Keratinocyte (primary cell): ENCODE results near the gene FOXK1. TPM values are rescaled to one million over a fixed set of nuclear protein-coding genes. Genes with fewer than 3 reads are reported as not detected.

Experiments used
- DNase-seq: peaks from one replicate; pipeline ENCODE4 v3.0.0-alpha.2; 2011; ENCODE audit warnings: low read depth, missing footprints, low spot score
- FAIRE-seq: peaks from 2 replicates; lab custom pipeline; 2011; peaks lifted over from hg19 to GRCh38; lab: Jason Lieb, UNC
- H2AFZ ChIP-seq: 2 replicates; pipeline ENCODE4 v1.6.0; 2012; ENCODE audit warnings: low read length, control low read depth, inconsistent platforms; ENCODE audit not compliant: control insufficient read depth
- H3K27ac ChIP-seq: 2 replicates; pipeline ENCODE4 v1.5.1; 2011; ENCODE audit warnings: low read length; ENCODE audit not compliant: control insufficient read depth, insufficient read depth
- H3K27me3 ChIP-seq: 3 replicates; pipeline ENCODE4 v1.6.0; 2011; ENCODE audit warnings: low read length; ENCODE audit not compliant: control insufficient read depth, insufficient read depth; ENCODE audit errors: extremely low read depth
- H3K36me3 ChIP-seq, 2 experiments: 2 replicates in 1 of 2; 3 replicates in 1 of 2; pipeline ENCODE4 v1.5.1; 2011; ENCODE audit warnings: low read length in 2 of 2, mild to moderate bottlenecking in 1 of 2; ENCODE audit not compliant: control insufficient read depth in 2 of 2, insufficient read depth in 2 of 2; ENCODE audit errors: extremely low read depth in 1 of 2
- H3K4me1 ChIP-seq: 3 replicates; pipeline ENCODE4 v1.5.1; 2011; ENCODE audit warnings: low read length; ENCODE audit not compliant: control insufficient read depth, insufficient read depth; ENCODE audit errors: extremely low read depth
- H3K4me2 ChIP-seq: 3 replicates; pipeline ENCODE4 v1.6.0; 2011; ENCODE audit warnings: low read depth, low read length; ENCODE audit not compliant: control insufficient read depth, insufficient read depth; ENCODE audit errors: extremely low read depth
- H3K4me3 ChIP-seq, 3 experiments: fragments of 200-600 bp in 1 of 3; sonication (generic) in 1 of 3; 2 replicates in 2 of 3; 3 replicates in 1 of 3; pipeline ENCODE4 v1.5.1; 2011 to 2016; ENCODE audit warnings: low read length in 3 of 3, mild to moderate bottlenecking in 3 of 3, control low read depth in 2 of 3, inconsistent platforms in 1 of 3, low read depth in 1 of 3, mixed read lengths in 1 of 3, mixed run types in 1 of 3, moderate library complexity in 1 of 3; ENCODE audit not compliant: control insufficient read depth in 2 of 3, insufficient read depth in 2 of 3; ENCODE audit errors: extremely low read depth in 1 of 3
- H3K79me2 ChIP-seq: 2 replicates; pipeline ENCODE4 v1.6.0; 2012; ENCODE audit warnings: low read length; ENCODE audit not compliant: control insufficient read depth, insufficient read depth
- H3K9ac ChIP-seq: 3 replicates; pipeline ENCODE4 v1.6.0; 2011; ENCODE audit warnings: low read length; ENCODE audit not compliant: control insufficient read depth, insufficient read depth; ENCODE audit errors: extremely low read depth
- H3K9me1 ChIP-seq: 3 replicates; pipeline ENCODE4 v1.6.0; 2011; ENCODE audit warnings: low read length; ENCODE audit not compliant: control insufficient read depth, insufficient read depth; ENCODE audit errors: extremely low read depth
- H3K9me3 ChIP-seq: 2 replicates; pipeline ENCODE4 v1.5.1; 2012; ENCODE audit warnings: low read depth, low read length; ENCODE audit not compliant: control insufficient read depth
- H4K20me1 ChIP-seq: 3 replicates; pipeline ENCODE4 v1.6.0; 2011; ENCODE audit warnings: low read length; ENCODE audit not compliant: control insufficient read depth, insufficient read depth; ENCODE audit errors: extremely low read depth
- CTCF ChIP-seq, 3 experiments: IDR thresholded peaks in 1 of 3; conservative IDR thresholded peaks in 1 of 3; optimal IDR thresholded peaks in 1 of 3; 2 replicates in 2 of 3; 3 replicates in 1 of 3; pipeline versions ENCODE3 to v1.5.1; 2011; ENCODE audit warnings: low read length in 3 of 3, mild to moderate bottlenecking in 3 of 3, moderate library complexity in 2 of 3, control low read depth in 1 of 3, inconsistent platforms in 1 of 3; ENCODE audit not compliant: insufficient read depth in 2 of 3; ENCODE audit errors: extremely low read depth in 1 of 3
- EZH2 ChIP-seq: IDR thresholded peaks from one replicate; pipeline ENCODE4 v1.6.1; 2012; ENCODE audit warnings: inconsistent platforms, mild to moderate bottlenecking, low read length, moderate library complexity
- dilution Hi-C: fragments of 300-500 bp; cut with MboI; formaldehyde crosslinking; loops from one replicate; pipeline ENCODE4 v1.7.0; 2020; ENCODE audit warnings: low sequenced_read_pairs; ENCODE audit not compliant: extremely low pct_ligation_motif_present
- polyA plus RNA-seq, 5 experiments: library from polyadenylated mRNA; depleted of rRNA in 3 of 5; stranded (reverse) in 3 of 5; stranded (forward) in 1 of 5; unstranded in 1 of 5; fragments of >200 nt; gene quantifications; 1 replicate in 1 of 5; 2 replicates in 3 of 5; 3 replicates in 1 of 5; pipeline versions ENCODE4 v1.2.1 to v1.2.3, GENCODE V29; 2011 to 2012; ENCODE audit warnings: missing spikeins in 2 of 5, low read depth in 1 of 5, low replicate concordance in 1 of 5

Gene FOXK1
- polyA plus RNA-seq, 1 donor (not counting 4 experiments of a cell fraction or from before 2014, with no cell fraction given), result 4.4 TPM

- H3K27ac ChIP-seq, result no peak overlapping the region
- FAIRE-seq (no peak), DNase-seq (no peak)
- H2AFZ ChIP-seq, result no peak overlapping the region
- no peak overlapping the region for H3K4me2 ChIP-seq
- no peaks in the 10 kb centered on the region for H3K27me3 ChIP-seq
- no peak overlapping the region for H3K9ac ChIP-seq
- H3K4me1 ChIP-seq, result no peaks in the 10 kb centered on the region
- peaks cover 0 to 2% of the 10 kb centered on the region in 2 experiments for H3K36me3 ChIP-seq
- H4K20me1 ChIP-seq, result peaks cover 5% of the 10 kb centered on the region
- dilution Hi-C loops, result no loop called here
- no peaks in the 10 kb centered on the region for H3K9me3 ChIP-seq
- H3K4me3 ChIP-seq, result no peak overlapping the region
- H3K79me2 ChIP-seq, result peaks cover 88% of the 10 kb centered on the region
- H3K9me1 ChIP-seq, result no peaks in the 10 kb centered on the region
- TF ChIP-seq CTCF (optimal IDR thresholded peaks at IDR 0.05 in 1 of 3, IDR thresholded peaks at IDR 0.05 in 1 of 3, conservative IDR thresholded peaks at IDR 0.05 in 1 of 3; ENCODE audit: extremely low read depth in 1 of 3, insufficient read depth in 2 of 3, low read length in 3 of 3), result no peak
- no peak for TF ChIP-seq EZH2
These were observed 36.0 kb downstream of the FOXK1 start for GRCh38 chr7:4718075-4718474.

- peaks cover 86% of the 10 kb centered on the region for H3K79me2 ChIP-seq
- DNase-seq (no peak), FAIRE-seq (no peak)
- no peak overlapping the region for H3K4me2 ChIP-seq
- peaks cover 5% of the 10 kb centered on the region for H4K20me1 ChIP-seq
- no peaks in the 10 kb centered on the region for H3K27me3 ChIP-seq
- H3K27ac ChIP-seq, result no peak overlapping the region
- H3K36me3 ChIP-seq, result peaks cover 0 to 2% of the 10 kb centered on the region in 2 experiments
- no peak overlapping the region for H3K9ac ChIP-seq
- H3K9me3 ChIP-seq, result no peaks in the 10 kb centered on the region
- H3K4me1 ChIP-seq, result peaks cover under 1% of the 10 kb centered on the region
- H3K4me3 ChIP-seq, result no peak overlapping the region
- no peaks in the 10 kb centered on the region for H3K9me1 ChIP-seq
- no peak overlapping the region for H2AFZ ChIP-seq
- dilution Hi-C loops, result no loop called here
- TF ChIP-seq CTCF (optimal IDR thresholded peaks at IDR 0.05 in 1 of 3, IDR thresholded peaks at IDR 0.05 in 1 of 3, conservative IDR thresholded peaks at IDR 0.05 in 1 of 3; ENCODE audit: extremely low read depth in 1 of 3, insufficient read depth in 2 of 3, low read length in 3 of 3) (no peak), EZH2 (no peak)
These were observed 38.1 kb downstream of the FOXK1 start for GRCh38 chr7:4720225-4720624.
